Aorta (tissue), 5 donors: ENCODE data around the gene UPF3A. TPM values are rescaled to one million over a fixed set of nuclear protein-coding genes. Genes with fewer than 3 reads are reported as not detected.
"Not testable (repeated sequence)": the region's sequence is repeated elsewhere in the genome, so short reads cannot be mapped to it uniquely, and the experiment has no call there.

ENCODE experiments used
- ATAC-seq: fragments of 200-7000 bp; cut with Tn5 transposase; one replicate; pipeline ENCODE4 v1.9.1; 2022; ENCODE audit warnings: moderate library complexity; ENCODE audit not compliant: low FRiP score
- DNase-seq, 2 donors: peaks; one replicate each; pipeline ENCODE4 v3.0.0-alpha.2; 2020
- H3K27ac ChIP-seq, 2 donors: one replicate each; pipeline ENCODE4 v1.5.1; 2013; ENCODE audit warnings: low read length in 2 of 2, mild to moderate bottlenecking in 2 of 2, moderate library complexity in 2 of 2, control low read depth in 1 of 2, inconsistent platforms in 1 of 2, low read depth in 1 of 2
- H3K27me3 ChIP-seq, 2 donors: one replicate each; pipeline ENCODE4 v1.6.1; 2013; ENCODE audit warnings: control low read depth in 1 of 2, low read length in 1 of 2, mild to moderate bottlenecking in 1 of 2, moderate library complexity in 1 of 2; ENCODE audit not compliant: insufficient read depth in 2 of 2, control insufficient read depth in 1 of 2
- H3K36me3 ChIP-seq, 2 donors: one replicate each; pipeline ENCODE4 v1.6.1; 2013; ENCODE audit warnings: control low read depth in 1 of 2, low read length in 1 of 2, mild to moderate bottlenecking in 1 of 2; ENCODE audit not compliant: insufficient read depth in 2 of 2, control insufficient read depth in 1 of 2
- H3K4me1 ChIP-seq, 2 donors: one replicate each; pipeline ENCODE4 v1.6.1; 2013; ENCODE audit warnings: low read length in 2 of 2, control low read depth in 1 of 2, mild to moderate bottlenecking in 1 of 2, moderate library complexity in 1 of 2; ENCODE audit not compliant: insufficient read depth in 2 of 2, control insufficient read depth in 1 of 2
- H3K4me3 ChIP-seq, 2 donors: one replicate each; pipeline ENCODE4 v1.5.1; 2013; ENCODE audit warnings: low read length in 2 of 2, control low read depth in 1 of 2, mild to moderate bottlenecking in 1 of 2
- H3K9me3 ChIP-seq: one replicate; pipeline ENCODE4 v1.6.1; 2013; ENCODE audit warnings: mild to moderate bottlenecking, low read length; ENCODE audit not compliant: control insufficient read depth
- WGBS, 2 donors: extraction: QIAGEN DNeasy Blood & Tissue Kit; methylation state at CpG; one replicate each; pipeline ENCODE4 v1.1.7; 2013; 5-methylcytosine and 5-hydroxymethylcytosine counted together
- intact Hi-C, 2 donors: fragments of 100-400 bp; cut with DNase I; formaldehyde crosslinking; loops; one replicate each; pipeline versions ENCODE4 v1.14.2 to v1.15.0; 2022
- polyA plus RNA-seq, 2 donors: library from polyadenylated mRNA; stranded (reverse); fragments of 200-250 nt; gene quantifications; one replicate each; pipeline ENCODE4 v1.2.3, GENCODE V29; 2013
- total RNA-seq, 2 donors: library from RNA; stranded (reverse); fragmentation: NEBNext Ultra II Directional; extraction: Animal tissue kit (Norgen Biotek cat#: 25700); gene quantifications; one replicate each; pipeline ENCODE4 v1.2.1, GENCODE V29; 2021
- donor health status: healthy with polysubstance abuse.
- donor health status: Bipolar disorder and iron deficiency.
- donor health status: DM: no; HTN: no; CAD: no.
- donor health status: DM: no; HTN: no; CAD: no.
- donor health status: DM: yes; HTN: yes; CAD: no.

UPF3A gene
- total and polyA plus RNA-seq, 4 donors = 40.5 to 110 (median 59.3) TPM

DNA sequence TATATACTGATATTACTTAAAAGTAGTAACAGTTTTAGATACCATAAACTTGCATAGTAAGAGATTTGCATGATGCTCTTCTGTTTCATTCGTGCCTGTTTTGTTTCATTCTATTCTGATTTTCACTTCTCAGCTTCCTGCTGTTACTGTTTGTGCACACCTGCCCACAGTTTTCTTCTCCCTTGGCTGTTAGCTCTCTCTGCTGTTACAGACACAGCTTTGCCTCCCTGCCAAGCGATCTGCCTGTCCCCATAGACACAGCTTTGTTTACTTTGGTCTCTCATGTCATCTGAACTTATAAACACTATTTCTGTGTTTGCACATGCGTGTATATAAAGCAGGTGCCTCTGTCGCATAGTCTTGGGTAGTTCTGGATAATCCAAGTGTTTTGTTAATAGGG lies 21.4 kb upstream of the UPF3A start:
- Histone ChIP-seq H3K27ac (no peak overlapping the region), H3K4me1 (no peaks in the 10 kb centered on the region), H3K9me3 (no peaks in the 10 kb centered on the region), H3K36me3 (peaks cover 7 to 19% of the 10 kb centered on the region in 2 donors), H3K27me3 (no peaks in the 10 kb centered on the region), H3K4me3 (no peak overlapping the region)
- ATAC-seq (no peak), DNase-seq (no peak)
- WGBS, 2 donors = 74 to 80% methylated on average over 4 of the region's 4 CpGs
- intact Hi-C loops = no loop called here

DNA sequence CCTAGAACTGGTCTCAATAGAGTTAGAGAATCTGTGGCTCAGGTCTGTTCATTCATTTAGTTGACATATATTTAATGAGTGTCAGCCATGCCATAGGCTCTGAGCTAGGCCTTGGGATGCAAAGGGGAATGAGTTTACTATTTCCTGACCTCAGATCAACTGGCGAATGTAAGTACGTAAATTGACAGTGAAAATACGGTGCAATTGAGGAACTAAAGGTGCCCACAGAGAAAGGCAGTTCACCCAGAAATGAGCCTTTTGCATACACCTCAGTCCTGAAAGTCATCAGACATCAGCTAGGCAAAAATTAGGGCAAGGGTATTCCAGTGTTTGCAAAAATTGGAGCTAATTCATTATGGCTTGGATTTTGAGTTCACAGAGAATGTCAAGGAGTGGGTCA lies 20.6 kb upstream of the UPF3A start:
- ATAC-seq (no peak), DNase-seq (no peak)
- intact Hi-C loops = no loop called here
- H3K27ac ChIP-seq = no peak overlapping the region
- peaks cover 7 to 21% of the 10 kb centered on the region in 2 donors for H3K36me3 ChIP-seq
- H3K4me3 ChIP-seq = no peak overlapping the region
- H3K4me1 ChIP-seq = no peaks in the 10 kb centered on the region
- no peaks in the 10 kb centered on the region for H3K27me3 ChIP-seq
- 93% methylated on average over 3 of the region's 3 CpGs for WGBS, 2 donors
- no peaks in the 10 kb centered on the region for H3K9me3 ChIP-seq

DNA sequence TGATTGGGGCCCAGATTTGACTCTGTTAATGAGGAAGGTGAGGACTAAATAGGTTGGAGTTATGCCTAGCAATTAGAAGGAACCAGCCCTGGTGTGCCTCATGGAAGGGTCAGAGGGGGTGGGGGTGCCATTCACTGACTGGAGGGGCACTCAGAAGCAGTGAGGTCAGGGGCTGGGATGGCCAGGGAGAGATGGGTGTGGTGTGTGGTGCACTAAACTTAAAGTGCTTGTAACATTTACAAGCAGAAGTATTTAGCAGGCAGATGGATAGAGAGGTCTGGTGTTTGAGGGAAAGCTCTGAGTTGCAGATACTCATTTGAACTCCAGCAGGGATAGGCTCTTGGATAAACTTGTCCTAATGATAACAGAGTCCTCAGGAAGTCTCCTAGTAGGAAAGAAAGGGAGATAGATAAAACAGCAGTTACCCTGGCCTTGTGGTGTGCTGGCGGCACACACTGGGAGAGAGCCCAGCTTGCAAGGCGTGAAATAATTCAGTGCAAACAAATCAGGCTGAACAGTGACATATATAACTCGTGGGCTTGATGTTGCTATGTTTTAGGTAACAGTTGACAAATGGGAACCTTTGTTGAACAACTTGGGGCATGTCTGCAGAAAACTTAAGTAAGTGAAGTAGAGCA lies 20.0 kb upstream of the UPF3A start:
- H3K27ac ChIP-seq = no peak overlapping the region
- ATAC-seq (no peak), DNase-seq (no peak)
- H3K9me3 ChIP-seq = no peaks in the 10 kb centered on the region
- H3K27me3 ChIP-seq = no peaks in the 10 kb centered on the region
- H3K4me3 ChIP-seq = no peak overlapping the region
- WGBS, 2 donors = 44 to 67% methylated on average over 3 of the region's 3 CpGs
- intact Hi-C loops = no loop called here
- peaks cover 7 to 21% of the 10 kb centered on the region in 2 donors for H3K36me3 ChIP-seq
- H3K4me1 ChIP-seq = no peaks in the 10 kb centered on the region

DNA sequence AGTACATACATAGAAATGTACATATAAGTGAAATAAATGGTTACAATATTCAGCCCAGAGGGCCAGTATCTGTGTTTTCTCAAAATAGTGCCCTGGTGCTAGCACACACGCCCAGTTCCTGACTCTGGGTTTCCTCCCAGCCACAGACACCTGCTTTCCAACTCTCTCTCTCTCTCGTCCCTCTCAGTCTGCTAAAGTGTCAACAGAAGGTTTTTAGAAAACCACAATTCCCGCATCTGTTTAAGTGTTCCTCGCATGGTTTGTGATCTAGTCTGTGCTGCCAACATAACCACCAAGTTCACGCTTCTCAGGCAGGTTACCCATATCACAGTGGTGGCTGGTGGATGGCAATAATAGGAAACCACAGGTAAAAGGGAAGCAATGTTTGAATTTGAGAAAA lies 17.8 kb upstream of the UPF3A start:
- Histone ChIP-seq H3K9me3 (no peaks in the 10 kb centered on the region), H3K4me3 (no peak overlapping the region), H3K36me3 (peaks cover 12 to 19% of the 10 kb centered on the region in 2 donors), H3K27ac (no peak overlapping the region), H3K27me3 (no peaks in the 10 kb centered on the region), H3K4me1 (no peaks in the 10 kb centered on the region)
- no peak for ATAC-seq
- intact Hi-C loops = no loop called here
- WGBS, 2 donors = 81 to 90% methylated on average over 5 of the region's 5 CpGs
- DNase-seq = no peak

DNA sequence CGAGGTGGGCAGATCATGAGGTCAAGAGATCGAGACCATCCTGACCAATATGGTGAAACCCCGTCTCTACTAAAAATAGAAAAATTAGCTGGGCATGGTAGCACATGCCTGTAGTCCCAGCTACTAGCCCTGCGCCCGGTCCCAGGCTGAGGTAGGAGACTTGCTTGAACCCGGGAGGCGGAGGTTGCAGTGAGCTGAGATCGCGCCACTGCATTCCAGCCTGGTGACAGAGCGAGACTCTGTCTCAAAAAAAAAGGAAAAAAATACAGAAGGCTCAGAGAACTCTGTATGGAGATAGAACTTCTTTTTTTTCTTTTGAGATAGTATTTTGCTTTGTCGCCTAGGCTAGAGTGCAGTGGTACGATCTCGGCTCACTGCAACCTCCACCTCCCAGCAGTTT lies 17.1 kb upstream of the UPF3A start:
- H3K4me1 ChIP-seq, H3K27me3 ChIP-seq, intact Hi-C loops, H3K27ac ChIP-seq, DNase-seq, ATAC-seq, H3K9me3 ChIP-seq, H3K4me3 ChIP-seq: not testable (repeated sequence)
- WGBS, 2 donors = 86 to 95% methylated on average over 13 of the region's 13 CpGs
- peaks cover 13 to 21% of the 10 kb centered on the region in 2 donors for H3K36me3 ChIP-seq

DNA sequence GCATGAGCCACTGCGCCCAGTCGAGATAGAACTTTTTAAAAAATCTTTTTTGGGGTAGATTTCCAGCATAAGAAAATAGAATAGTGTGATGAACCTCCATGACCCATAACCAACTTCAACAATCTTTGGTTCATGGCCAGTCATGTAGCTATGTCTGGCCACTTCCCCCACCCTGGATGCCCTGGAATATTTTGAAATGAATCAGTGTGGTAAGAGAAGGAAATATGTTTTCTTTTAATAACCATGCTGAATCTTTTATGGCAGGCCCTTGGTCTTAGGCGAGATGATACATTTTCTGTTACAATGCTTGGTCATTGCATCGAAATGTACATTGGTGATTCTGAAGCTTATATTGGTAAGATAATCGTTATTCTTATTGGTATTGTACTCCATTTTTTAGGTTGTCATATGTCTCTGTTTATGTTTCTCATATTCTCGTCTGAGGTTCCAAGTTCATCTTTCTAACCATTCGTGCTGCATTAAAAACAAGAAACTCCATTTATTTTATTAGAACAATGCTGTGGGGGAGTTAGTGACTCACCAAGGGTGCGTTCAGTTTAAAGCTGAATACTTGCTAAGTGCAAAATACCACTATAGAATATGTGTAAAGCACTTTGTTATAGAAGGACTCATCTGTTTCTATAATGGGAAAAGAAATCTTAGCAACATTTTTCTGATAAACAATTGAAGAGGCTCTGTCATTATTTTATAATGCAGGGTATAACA lies 16.4 kb upstream of the UPF3A start:
- WGBS, 2 donors = 73 to 75% methylated on average over 8 of the region's 8 CpGs
- Histone ChIP-seq H3K36me3 (peaks cover 13 to 17% of the 10 kb centered on the region in 2 donors), H3K9me3 (no peaks in the 10 kb centered on the region), H3K4me3 (no peak overlapping the region), H3K4me1 (no peaks in the 10 kb centered on the region), H3K27me3 (no peaks in the 10 kb centered on the region), H3K27ac (no peak overlapping the region)
- intact Hi-C loops = no loop called here
- DNase-seq = no peak
- no peak for ATAC-seq

DNA sequence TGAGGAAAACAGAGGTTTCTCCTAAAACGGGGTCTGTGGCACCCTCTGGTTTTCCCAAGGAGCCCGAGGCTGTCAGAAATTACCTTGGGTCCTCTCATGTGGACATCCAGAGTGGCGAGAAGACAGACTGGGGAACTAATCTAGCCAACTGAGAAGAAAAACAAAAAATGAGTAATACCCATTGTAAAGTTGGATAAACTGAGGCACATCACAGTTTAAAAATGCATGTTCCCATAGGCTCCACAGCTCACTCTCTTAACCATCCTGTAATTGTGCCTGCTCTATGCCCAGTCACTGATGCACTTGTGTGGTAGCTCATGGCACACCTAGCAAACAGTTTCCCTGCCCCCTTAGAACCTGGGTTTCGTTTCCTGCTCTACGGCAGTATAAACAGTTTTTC lies 15.2 kb upstream of the UPF3A start:
- Histone ChIP-seq H3K4me3 (no peak overlapping the region), H3K9me3 (no peaks in the 10 kb centered on the region), H3K36me3 (peaks cover 12 to 13% of the 10 kb centered on the region in 2 donors), H3K27me3 (no peaks in the 10 kb centered on the region), H3K4me1 (no peaks in the 10 kb centered on the region), H3K27ac (no peak overlapping the region)
- intact Hi-C loops = no loop called here
- 95 to 96% methylated on average over 5 of the region's 5 CpGs for WGBS, 2 donors
- DNase-seq = no peak
- ATAC-seq = no peak

DNA sequence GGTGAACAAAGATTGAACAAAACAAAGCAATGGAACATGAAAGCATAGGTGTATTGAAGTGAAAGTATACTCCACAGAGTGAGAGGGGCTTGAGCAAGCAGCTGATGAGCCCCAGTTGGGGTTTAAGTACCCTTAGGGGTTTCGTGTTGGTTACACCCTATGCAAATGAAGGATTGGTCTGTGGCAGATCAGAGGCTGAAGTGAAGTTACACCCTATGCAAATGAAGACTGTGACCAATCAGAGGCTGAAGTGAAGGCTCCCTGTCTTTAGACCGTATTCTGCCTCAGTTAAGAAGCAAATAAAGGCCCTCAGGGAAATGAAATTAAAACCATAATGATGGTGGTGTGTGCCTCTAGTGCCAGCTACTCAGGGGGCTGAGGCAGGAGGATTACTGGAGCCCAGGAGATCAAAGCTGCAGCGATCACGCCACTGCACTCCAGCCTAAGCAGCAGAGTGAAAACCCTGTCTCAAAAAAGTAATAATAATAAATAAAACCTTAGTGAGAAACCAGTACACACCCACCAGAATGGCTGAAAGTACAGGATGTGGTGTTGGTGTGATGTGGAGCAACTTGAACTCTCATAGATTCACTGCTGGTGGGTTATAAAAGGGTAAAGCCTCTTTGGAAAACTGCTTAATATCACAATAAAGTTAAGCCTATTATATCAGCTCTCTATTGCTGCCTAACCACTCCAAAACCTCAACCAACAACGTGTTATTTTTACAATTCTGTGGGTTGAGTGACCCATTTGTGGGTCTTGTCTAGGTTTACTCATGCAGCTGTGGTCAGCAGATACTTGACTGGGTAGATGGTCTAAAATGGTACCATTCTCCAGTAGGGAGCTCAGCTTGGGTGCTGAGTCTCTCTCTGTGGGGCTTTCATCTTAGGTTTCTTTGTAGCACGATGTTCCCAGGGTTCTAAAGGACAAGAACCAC lies 12.8 kb upstream of the UPF3A start:
- H3K36me3 ChIP-seq = peaks cover 9% of the 10 kb centered on the region in 2 donors
- intact Hi-C loops = no loop called here

More for the DNA sequence above, 12.8 kb upstream of the UPF3A start:
- H3K27me3 ChIP-seq = no peaks in the 10 kb centered on the region
- no peaks in the 10 kb centered on the region for H3K4me1 ChIP-seq
- no peak overlapping the region for H3K27ac ChIP-seq
- WGBS, 2 donors = 95% methylated on average over 6 of the region's 6 CpGs
- no peak overlapping the region for H3K4me3 ChIP-seq
- ATAC-seq (no peak), DNase-seq (no peak)
- H3K9me3 ChIP-seq = no peaks in the 10 kb centered on the region
